ENCODE measurements around the gene LOC101059915.
"Not testable (repeated sequence)": the region's sequence is repeated elsewhere in the genome, so short reads cannot be mapped to it uniquely, and the experiment has no call there.

Gene LOC101059915

DNA sequence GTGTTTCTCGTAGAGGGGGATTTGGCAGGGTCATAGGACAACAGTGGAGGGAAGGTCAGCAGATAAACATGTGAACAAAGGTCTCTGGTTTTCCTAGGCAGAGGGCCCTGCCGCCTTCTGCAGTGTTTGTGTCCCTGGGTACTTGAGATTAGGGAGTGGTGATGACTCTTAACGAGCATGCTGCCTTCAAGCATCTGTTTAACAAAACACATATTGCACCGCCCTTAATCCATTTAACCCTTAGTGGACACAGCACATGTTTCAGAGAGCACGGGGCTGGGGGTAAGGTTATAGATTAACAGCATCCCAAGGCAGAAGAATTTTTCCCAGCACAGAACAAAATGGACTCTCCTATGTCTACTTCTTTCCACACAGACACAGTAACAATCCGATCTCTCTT, 22.9 kb upstream of the LOC101059915 start:
- DNase-seq, result not testable (repeated sequence)

DNA sequence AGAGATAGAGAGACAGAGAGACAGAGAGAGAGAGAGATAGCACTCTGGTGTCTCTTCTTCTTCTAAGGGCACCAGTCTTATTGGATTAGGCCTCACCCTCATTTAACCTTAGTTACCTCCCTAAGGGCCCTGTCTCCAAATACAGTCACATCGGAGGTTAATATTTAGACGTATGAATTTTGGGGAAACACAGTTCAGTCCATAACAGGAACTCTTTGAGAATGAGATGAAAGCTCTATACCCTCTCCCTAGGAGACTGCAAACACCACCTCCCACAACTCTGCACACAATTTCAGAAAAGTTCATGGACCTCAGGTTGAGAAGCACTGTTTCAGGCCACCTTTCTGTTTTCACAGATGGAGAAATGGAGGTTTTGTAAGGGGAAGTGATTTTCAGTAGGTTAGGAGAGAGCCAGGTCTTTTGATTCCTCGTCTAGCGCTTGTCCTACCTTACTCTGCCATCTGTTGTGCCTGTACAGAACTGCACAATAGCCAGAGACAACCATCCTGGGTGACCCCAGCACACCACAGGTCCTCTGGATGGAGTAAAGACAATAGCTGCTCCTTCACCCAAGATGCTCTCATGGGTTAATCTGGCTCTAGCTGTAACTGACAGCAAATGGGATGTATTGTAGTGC, 16.9 kb upstream of the LOC101059915 start:
- DNase-seq, result no peak

- DNase-seq, result peak; percentile 47
Observed at GRCh38 chrX:71652405-71652804, 14.9 kb upstream of the LOC101059915 start.

DNA sequence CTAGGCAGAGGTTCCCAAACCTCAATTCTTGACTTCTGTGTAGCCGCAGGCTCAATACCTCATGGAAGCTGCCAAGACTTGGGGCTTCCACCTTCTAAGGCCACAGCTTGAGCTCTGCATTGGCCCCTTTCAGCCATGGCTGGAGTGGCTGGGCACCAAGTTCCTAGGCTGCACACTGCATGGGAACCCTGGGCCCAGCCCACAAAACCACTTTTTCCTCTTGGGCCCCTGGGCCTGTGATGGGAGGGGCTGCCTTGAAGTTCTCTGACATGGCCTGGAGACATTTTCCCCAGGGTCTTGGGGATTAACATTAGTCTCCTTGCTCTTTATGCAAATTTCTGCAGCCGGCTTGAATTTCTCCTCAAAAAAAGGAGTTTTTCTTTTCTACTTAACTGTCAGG, 14.0 kb upstream of the LOC101059915 start:
- DNase-seq, result no peak

- no peak for DNase-seq
Observed at GRCh38 chrX:71657267-71657666, 10.1 kb upstream of the LOC101059915 start.

DNA sequence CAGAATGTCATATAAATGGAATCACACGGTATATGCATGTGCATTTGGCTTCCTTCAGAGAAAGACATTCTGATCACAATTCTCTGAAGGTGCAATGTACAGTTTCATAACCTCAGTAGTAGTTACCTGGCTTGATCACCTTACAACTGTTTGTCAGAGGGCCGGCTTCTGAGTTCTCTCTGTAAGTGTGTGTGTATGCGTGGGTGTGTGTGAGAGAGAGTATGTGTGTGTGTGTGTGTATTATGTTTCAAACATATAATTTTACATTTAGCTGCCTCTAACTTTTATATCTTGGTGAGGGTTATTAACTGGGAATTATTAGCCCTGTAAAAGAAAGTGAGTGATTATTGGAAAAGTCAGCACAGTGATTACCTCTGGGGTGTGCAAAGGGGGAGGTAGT, 8.0 kb upstream of the LOC101059915 start:
- no peak for DNase-seq

- DNase-seq, result no peak
Observed at GRCh38 chrX:71659959-71660358, 7.4 kb upstream of the LOC101059915 start.

GRCh38 chrX:71660562-71661416, 6.6 kb upstream of the LOC101059915 start:
- DNase-seq, result no peak

- DNase-seq, result no peak
Observed at GRCh38 chrX:71661919-71662318, 5.4 kb upstream of the LOC101059915 start.

- not testable (repeated sequence) for DNase-seq
Observed at GRCh38 chrX:71662654-71663053, 4.7 kb upstream of the LOC101059915 start.

DNA sequence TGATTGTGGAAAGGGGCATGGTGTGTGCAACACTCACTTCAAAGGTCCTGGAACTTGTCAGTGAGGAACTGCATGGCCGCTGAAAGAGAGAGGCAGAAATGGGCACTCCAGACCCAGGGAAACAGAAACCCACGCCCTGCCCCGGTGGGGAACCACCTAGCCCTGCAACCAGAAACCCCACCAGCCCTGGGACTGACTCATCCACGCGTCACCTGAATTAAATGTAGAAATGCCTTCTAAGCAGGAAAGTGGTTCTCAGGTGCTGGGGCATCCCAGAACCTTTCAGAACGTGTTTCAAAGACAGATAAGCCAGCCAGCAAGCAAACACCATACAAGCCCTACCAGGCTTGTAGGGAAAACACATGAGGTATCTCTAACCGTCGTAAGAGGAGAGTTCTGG, 4.1 kb upstream of the LOC101059915 start:
- DNase-seq, result not testable (repeated sequence)

- DNase-seq, result not testable (repeated sequence)
Observed at GRCh38 chrX:71664202-71664601, 3.1 kb upstream of the LOC101059915 start.

DNA sequence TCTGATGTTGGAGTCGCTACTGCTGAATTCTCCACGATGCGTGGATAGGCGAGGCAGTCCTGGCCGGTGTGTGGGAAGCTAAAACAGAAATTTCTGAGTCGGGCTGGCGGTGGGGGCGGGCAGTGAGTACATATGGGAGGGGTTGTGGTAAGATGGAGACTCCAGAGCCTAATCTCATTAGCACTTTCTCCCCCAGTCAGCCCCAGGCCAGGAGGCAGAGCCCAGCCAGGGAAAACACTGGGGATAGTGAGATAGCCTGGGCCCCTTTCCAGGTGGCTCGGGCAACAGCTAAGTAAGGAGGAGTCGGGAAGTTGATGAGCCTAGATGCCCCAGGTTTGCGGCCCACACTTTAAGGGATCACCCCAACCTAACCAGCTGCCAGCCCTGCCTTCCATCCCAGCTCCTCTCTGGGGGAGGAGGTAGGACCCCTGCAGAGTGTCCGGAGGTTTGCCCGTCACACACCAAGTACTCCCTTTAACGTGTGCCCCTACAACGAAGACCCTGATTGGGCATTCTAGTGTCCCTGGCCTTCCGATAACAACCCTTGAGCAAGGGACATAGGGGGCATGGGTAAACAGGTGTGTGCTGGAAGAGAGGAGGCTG, 2.4 kb upstream of the LOC101059915 start:
- DNase-seq, result no peak

DNA sequence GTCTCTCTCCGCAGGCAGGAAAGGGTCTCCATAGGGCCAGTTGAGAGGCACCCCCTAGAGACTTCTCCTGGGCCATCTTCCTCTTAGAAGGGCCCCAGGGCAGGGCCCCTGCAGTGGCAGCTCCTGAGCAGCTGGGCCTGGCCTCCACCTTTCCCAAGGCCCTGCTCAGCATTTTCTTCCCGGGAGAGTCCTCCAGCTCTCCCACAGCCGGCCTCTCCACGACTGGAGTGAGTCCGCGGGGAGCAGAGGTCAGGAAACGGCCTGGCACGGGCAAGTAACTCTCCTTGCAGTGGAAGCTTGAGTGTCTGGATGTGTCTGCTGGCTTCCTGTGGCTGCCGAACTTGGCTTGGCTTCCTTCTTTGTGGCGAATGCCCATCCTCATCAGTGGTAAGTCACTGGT, 1.6 kb upstream of the LOC101059915 start:
- DNase-seq, result no peak

DNA sequence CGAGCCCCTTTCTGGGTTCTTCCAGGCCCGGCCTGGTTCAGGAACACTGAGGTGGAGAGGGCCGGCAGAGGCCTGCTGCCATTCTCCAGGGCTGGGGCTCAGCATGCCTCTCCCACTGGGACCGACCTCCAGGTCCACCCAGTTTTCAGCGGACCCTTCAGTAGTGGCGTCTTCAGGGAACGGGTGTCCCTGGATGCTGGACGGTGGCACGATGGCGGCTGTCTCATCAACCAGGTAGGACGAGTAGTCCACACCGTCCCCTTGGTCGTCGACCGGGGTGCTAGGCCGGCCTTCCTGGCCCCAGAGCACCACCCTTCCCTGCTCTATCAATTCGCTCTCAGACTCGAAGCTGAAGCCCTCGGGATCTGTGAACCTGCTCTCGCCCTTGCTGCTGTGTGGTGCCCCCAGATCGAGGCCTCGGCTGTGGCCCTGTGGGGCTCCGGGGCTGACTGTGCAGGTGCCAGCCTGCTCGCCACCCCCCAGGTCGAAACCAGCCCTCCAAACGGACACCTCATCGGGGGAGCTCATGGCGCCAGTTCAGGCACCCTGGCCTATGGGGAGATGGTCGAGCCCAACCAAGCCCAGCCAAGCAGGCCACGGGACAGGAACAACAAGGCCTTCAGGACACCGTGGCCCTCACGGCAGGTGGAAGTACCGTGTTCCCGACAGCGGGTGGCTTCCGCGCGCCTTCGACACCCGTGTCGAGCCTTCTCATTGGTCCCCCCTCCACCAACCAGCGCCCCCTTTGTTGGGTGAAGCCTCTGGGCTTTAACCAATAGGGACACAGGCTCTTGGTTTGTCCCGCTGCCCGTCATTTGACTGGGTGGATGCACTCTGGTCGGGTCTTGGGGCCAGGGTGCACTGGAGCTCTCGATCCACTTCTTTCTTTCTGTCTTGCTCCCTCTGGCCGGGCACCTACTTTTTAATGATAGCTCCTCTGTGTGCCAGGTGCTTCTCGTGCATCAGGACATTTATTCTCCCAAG, 814 bp upstream of the LOC101059915 start:
- no peak for DNase-seq

DNA sequence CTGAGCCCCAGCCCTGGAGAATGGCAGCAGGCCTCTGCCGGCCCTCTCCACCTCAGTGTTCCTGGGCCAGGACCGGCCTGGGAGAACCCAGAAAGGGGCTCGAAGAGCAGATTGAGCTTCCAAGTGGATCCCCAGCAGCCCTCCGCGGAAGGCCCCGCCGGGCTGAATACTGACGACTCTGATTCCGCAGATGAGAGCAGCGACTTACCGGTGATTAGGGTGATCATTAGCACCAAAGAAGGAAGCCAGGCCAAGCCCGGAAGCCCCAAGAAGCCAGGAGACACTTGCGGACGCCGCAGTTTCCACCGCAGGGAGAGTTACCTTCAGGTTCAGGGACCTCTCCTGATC, 876 bp downstream of the LOC101059915 start:
- DNase-seq, result no peak

DNA sequence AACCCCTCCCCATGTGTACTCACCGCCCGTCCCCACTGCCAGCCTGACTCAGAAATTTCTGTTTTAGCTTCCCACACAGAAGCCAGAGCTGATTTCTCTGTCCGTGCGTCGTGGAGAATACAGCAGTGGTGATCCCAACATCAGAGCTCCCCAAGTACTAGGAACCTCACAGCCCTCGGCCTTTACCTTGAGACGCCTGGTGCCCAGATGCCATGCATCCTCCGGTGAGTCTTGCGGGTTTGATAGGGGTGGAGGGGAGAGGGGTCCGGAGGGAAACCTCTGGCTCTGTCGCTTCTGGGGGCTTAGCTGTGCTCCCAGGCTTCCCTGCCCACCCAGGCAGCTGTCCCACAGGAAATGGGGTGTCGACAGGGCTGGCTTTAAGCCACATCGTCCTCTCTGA, 2.1 kb downstream of the LOC101059915 start:
- no peak for DNase-seq

- not testable (repeated sequence) for DNase-seq
Observed at GRCh38 chrX:71669947-71670346, 2.6 kb downstream of the LOC101059915 start.

- no peak for DNase-seq
Observed at GRCh38 chrX:71671043-71671780, 3.9 kb downstream of the LOC101059915 start.

DNA sequence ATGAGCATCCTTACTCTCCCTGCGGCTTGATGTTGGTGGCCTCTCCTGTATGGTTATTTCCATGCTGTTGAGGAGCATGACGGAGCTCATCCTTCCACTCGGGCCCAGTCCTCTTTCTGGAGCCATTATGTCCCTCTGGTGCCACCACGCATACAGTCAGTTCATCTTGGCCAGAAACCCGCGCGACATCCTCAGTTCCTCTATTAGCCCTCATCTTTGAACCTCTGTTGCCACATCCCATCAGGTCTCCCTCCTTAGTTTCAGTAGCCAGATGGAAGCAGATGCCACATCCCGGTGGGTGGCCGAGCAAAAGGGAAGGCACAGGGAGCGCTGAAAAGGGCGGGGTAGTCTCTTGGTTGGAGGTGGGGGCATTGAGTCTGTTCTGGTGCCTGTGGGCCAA, 4.6 kb downstream of the LOC101059915 start:
- DNase-seq, result no peak

GRCh38 chrX:71675636-71676035, 8.3 kb downstream of the LOC101059915 start:
- DNase-seq, result not testable (repeated sequence)

Measured in effector CD4-positive, alpha-beta T cell (primary cell).